ENCODE data around the gene SLC35G1.

SLC35G1 gene

DNA sequence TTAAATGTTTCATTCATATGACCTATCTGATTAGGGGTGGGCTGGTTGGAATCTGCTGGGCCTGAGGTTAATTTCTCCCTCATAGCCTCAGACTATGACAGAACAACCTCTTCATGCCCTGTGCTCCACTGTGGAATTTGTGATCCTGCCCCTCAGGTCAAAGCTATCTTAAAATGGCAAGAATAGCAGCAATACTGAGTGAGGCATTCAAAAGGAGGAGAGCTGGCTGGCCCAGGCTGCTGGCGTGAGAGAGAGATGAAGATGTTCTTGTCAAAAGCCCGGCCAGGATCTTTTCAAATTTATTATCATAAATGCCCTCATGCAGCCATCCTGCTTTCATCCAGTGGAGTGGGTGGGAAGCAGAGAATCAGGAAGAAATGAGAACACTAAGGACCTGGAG, 58.1 kb downstream of the SLC35G1 start:
- no peak for DNase-seq (ENCODE audit: low spot score)

All from SK-N-DZ (cell line).